Measurements from ENCODE around the gene NAPG. TPM values are rescaled to one million over a fixed set of nuclear protein-coding genes. Genes with fewer than 3 reads are reported as not detected.

The NAPG gene
- total and polyA plus RNA-seq, 2 donors (not counting 3 experiments of a cell fraction or from before 2014, with no cell fraction given): 10.8 to 34.1 TPM

DNA sequence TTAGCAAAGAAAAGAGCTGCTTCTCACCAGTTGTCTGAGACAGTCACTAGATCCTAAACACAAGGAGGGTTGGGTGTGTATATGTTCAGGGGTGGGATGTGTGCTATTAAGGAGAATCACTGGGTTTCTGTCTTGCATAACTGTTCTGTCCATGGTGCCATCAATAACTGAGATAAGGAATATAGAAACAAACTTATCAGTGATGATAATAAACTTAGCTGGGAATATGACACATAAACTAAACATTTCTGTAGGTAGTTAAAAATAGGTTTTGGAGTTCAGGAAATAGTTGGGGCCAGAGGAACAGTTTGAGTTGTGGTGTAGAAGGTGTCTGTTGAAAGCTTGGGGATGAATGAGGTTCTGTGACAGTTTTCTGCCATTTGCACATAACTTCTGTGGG, 17.4 kb downstream of the NAPG start:
- no peak for FAIRE-seq

More for the DNA sequence above, 17.4 kb downstream of the NAPG start:
- POLR2A ChIA-PET: interaction anchor here (0.6 kb wide), 1 partner anchor 15 kb away, joined by 4 read pairs; no protein-coding TSS in a partner anchor
- no TSS peak for BruUV-seq (replicated peaks)
- peak overlapping the region; percentile 22 for H3K4me2 ChIP-seq (ENCODE audit: insufficient read depth, low read length)
- peaks cover 15 to 36% of the 10 kb centered on the region in 2 experiments for H3K36me3 ChIP-seq (ENCODE audit: control insufficient read depth in 2 of 2, extremely low read depth in 1 of 2, insufficient read depth in 2 of 2, low read length in 2 of 2)
- no peaks in the 10 kb centered on the region for H4K20me1 ChIP-seq (replicated peaks; ENCODE audit: control insufficient read depth, extremely low read depth, insufficient read depth, low read length)
- no peaks in the 10 kb centered on the region for H3K9me3 ChIP-seq (replicated peaks; ENCODE audit: control insufficient read depth, insufficient read depth, low read length)
- H3K79me2 ChIP-seq (ENCODE audit: control insufficient read depth, insufficient read depth, low read length): peaks cover 3% of the 10 kb centered on the region
- H3K9me1 ChIP-seq (replicated peaks; ENCODE audit: control insufficient read depth, extremely low read depth, insufficient read depth, low read length): no peaks in the 10 kb centered on the region
- H3K4me1 ChIP-seq (ENCODE audit: control insufficient read depth, extremely low read depth, insufficient read depth, low read length): peaks cover 6% of the 10 kb centered on the region
- intact Hi-C loops (cut with micrococcal nuclease) (no loop called here), dilution Hi-C loops (cut with MboI; ENCODE audit: extremely low pct_ligation_motif_present, low sequenced_read_pairs) (no loop called here)
- no peak overlapping the region for H3K9ac ChIP-seq (replicated peaks; ENCODE audit: extremely low read depth, insufficient read depth, low read length)
- H3K4me3 ChIP-seq (replicated peaks in 1 of 3; ENCODE audit: insufficient read depth in 1 of 3, low read depth in 1 of 3, low read length in 3 of 3): no peak overlapping the region
- no peaks in the 10 kb centered on the region for H3K27me3 ChIP-seq (ENCODE audit: control insufficient read depth in 2 of 2, insufficient read depth in 2 of 2, low read length in 2 of 2)
- TF ChIP-seq FOS (IDR thresholded peaks at IDR 0.05; ENCODE audit: borderline replicate concordance, insufficient read depth, low read length) (no peak), GATA2 (IDR thresholded peaks at IDR 0.05; ENCODE audit: insufficient read depth, insufficient read length, low read depth, low read length) (peak; percentile 20), JUN (IDR thresholded peaks at IDR 0.05; ENCODE audit: borderline replicate concordance, insufficient read depth, insufficient read length, low read depth) (no peak), POLR2AphosphoS5 (IDR thresholded peaks at IDR 0.05; ENCODE audit: insufficient read depth, low read depth, low read length) (no peak)
- TF ChIP-seq, protein P1, sequence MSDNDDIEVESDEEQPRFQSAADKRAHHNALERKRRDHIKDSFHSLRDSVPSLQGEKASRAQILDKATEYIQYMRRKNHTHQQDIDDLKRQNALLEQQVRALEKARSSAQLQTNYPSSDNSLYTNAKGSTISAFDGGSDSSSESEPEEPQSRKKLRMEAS (IDR thresholded peaks at IDR 0.05; ENCODE audit: insufficient read depth, insufficient read length): no peak
- TF ChIP-seq, protein P2, sequence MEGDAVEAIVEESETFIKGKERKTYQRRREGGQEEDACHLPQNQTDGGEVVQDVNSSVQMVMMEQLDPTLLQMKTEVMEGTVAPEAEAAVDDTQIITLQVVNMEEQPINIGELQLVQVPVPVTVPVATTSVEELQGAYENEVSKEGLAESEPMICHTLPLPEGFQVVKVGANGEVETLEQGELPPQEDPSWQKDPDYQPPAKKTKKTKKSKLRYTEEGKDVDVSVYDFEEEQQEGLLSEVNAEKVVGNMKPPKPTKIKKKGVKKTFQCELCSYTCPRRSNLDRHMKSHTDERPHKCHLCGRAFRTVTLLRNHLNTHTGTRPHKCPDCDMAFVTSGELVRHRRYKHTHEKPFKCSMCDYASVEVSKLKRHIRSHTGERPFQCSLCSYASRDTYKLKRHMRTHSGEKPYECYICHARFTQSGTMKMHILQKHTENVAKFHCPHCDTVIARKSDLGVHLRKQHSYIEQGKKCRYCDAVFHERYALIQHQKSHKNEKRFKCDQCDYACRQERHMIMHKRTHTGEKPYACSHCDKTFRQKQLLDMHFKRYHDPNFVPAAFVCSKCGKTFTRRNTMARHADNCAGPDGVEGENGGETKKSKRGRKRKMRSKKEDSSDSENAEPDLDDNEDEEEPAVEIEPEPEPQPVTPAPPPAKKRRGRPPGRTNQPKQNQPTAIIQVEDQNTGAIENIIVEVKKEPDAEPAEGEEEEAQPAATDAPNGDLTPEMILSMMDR (IDR thresholded peaks at IDR 0.05; ENCODE audit: extremely low read depth in 1 of 2, insufficient read depth in 1 of 2, low read depth in 1 of 2, low read length in 2 of 2): no peak
- no peak for DNase-seq (ENCODE audit: low read depth, low spot score)
- CTCF ChIA-PET: interaction anchor here (1.4 to 2.1 kb wide), 3 partner anchors 14 to 244 kb away, joined by 4 to 8 read pairs (median 4); no protein-coding TSS in a partner anchor
- H2AFZ ChIP-seq (ENCODE audit: low read depth, low read length): no peak overlapping the region
- no peak overlapping the region for H3K27ac ChIP-seq (ENCODE audit: insufficient read depth, low read depth, low read length)
